Right renal pelvis (tissue), 4 donors: ENCODE measurements around the gene IMMP1L. TPM values are rescaled to one million over a fixed set of nuclear protein-coding genes. Genes with fewer than 3 reads are reported as not detected.

Experiments
- DNase-seq, 4 donors: peaks; one replicate each; pipeline ENCODE4 v3.0.0-alpha.2; 2013; ENCODE audit warnings: low read depth in 4 of 4, low spot score in 3 of 4, missing footprints in 1 of 4
- polyA plus RNA-seq, 4 donors: library from polyadenylated mRNA; unstranded; fragments of 120-200 nt; gene quantifications; one replicate each; pipeline ENCODE4 v1.2.1, GENCODE V29; 2013; ENCODE audit not compliant: insufficient read length in 4 of 4

IMMP1L gene
- polyA plus RNA-seq, 4 donors: 46.7 to 53.1 (median 49.3) TPM

DNA sequence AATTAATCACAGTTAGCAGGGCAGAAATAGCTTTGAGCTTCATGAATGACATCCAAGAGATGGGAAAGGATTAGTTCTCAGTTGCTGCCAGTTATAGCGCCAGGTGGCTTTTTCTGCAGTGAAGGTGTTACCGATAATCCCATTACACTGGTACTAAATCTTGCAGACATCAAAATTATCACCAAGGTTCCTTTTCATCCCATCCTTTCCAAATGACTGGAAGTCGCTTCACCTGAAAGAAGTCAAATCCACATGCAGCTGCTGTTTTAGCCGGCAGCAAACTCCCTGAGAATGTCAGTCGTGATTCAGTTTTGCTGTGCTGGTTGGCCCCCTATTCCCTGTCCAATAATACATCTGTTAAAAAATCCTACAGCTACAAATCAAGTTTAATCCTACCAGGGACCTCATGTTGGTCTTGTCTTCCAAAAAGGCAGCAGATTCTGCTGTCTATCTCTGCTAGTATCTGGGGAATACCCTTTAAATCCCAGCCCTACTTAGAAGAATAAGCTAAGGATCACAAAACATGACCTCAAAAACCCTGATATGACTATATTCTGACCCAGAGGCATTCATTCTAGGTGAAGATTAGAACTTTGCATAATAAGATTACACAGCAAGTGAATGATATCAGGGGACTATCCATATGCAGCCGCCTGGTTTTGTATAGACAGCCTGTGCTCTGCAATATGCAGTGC is 31.7 kb downstream of the IMMP1L start:
- no peak for DNase-seq

DNA sequence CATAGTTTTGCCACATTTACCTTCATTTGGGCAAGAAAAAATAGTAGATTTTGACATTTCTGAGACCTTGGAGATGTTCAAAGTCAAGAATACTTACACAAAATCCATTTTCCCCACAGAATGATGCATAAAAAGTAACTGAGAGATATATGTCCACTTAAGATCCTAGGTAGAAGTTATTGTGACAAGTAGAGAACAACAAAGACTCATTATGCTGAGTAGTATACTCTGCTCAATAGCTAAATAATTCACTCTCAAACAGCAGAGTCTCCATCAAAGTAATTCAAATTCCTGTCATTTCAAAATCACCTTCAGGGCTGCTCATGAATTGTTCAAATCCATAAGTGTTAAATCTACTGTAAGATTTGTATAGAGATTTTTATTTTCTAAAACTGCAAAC is 35.3 kb downstream of the IMMP1L start:
- DNase-seq: no peak

- no peak for DNase-seq
Measured at GRCh38 chr11:31464436-31464835, 45.0 kb downstream of the IMMP1L start.

DNA sequence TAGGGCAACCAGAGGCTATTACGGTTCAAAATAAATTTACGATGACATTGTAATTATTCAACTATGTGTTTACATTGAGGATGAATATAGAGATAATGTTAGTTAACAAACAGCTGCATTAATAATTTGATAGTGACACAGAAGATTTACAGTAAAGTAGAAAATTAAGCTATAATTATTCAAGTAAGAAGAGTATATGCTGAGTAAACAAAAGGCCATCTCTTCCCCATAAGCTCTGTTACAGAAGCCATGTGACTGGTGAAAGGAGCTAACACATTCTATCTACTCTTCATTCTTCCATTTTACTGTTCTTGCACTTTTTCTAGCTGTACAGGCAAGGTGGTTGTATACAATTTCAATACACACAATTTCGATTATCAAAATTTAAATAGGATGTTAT is 54.2 kb downstream of the IMMP1L start:
- no peak for DNase-seq

DNA sequence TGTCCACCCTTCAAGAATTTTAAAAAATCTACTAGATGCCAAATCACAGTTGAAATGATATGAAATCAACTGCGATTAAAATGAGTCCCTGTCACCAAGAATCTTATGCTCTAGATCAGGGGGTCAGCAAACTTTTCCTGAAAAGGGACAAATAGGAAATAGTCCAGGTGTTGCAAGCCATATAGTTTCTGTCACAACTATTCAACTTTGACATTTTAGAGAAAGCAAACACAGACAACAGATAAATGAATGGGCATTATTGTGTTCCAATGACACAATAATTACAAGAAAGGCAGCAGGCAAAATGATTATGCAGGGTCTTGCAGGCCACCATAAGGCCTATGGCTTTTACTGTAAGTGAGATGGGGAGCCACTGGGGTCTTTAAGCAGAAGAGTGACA is 58.6 kb downstream of the IMMP1L start:
- DNase-seq: no peak

- DNase-seq: no peak
Measured at GRCh38 chr11:31449040-31449439, 60.4 kb downstream of the IMMP1L start.

- no peak for DNase-seq
Measured at GRCh38 chr11:31445621-31446020, 63.8 kb downstream of the IMMP1L start.

DNA sequence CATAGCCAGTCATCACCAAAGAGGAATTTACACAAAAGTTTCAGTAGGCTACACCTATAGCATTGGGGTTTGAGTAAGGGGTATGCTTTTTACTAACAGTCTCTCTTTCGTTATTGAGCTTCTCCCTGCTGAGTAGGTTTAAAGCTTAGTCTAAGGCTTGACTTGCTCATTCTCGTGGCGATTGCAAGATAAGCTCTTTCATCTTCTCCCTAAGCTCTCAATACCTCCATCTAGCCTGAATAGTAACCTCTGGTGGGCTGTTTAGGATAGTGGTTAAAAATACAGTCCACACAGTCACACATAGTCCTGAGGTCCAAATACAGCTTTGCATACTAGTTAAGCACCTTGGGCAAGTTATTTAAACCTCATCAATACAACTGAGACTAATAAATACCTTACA is 65.6 kb downstream of the IMMP1L start:
- DNase-seq: no peak

DNA sequence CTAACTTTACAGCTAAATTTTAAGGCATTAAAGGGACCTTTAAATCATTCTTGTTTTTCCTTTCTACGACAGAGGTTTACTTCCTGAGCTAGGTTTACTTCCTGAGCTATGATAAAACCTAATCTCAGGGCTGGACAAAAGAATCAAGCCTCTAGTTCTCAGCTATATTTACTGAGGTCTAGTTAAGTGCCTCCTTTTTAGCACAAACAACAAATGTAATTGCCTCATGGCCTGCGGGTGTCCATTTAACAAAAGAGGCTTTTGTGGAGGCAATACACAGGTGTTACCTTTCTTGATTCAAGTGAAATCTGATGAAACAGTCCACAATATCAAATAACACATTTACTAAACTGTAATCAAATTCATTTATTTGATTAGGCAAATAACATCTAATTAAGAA is 67.3 kb downstream of the IMMP1L start:
- no peak for DNase-seq

DNA sequence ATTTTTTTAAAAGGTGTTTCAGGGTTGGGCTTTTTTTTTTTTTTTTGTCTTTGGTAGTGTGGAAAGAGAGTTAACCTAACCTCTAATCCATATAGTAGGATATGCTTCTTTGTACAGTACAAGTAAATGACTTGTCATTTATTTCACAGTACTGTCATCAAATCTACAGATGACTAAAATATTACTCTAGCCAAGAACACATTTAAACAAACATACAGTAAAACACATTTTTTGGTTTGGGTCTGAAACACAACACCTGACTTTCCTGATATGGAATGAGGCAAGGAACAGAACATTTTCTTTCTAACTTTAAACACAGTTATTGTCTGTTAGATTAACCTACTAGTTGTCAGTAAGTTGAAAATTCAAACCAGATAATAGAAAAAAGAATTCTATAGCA is 68.1 kb downstream of the IMMP1L start:
- no peak for DNase-seq

DNA sequence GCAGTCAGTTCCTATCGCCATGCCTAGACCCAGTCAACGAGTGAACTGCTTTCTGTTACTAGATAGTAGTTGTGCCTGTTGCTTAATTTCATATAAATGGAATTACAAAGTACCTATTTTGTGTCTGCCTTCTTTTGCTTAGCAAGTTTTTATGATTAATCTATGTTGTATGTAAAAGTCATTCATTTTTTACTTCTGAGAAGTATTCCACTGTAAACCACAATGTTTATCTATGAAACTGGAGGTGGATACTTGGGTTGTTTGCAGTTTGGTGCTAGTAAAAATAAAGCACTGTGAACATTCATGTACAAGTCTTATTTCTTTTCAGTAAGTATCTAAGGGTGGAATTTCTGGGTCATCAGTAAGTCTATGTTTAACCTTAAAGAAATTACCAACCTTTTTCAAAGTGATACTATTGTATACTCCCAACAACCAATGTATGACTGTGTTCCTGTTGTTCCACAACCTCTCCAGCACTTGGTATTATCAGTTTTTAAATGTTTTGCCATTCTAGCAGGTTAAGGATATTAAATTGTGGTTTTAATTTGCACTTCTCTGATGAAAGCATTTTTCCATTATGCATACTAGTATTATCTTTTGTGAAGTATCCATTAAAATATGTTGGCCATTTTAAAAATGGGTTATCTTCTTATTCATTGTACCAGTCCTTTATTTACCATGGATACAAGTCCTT is 71.5 kb downstream of the IMMP1L start:
- DNase-seq: no peak

GRCh38 chr11:31433851-31434250 is 75.6 kb downstream of the IMMP1L start:
- no peak for DNase-seq

GRCh38 chr11:31424652-31425051 is 84.8 kb downstream of the IMMP1L start:
- no peak for DNase-seq

- no peak for DNase-seq
Measured at GRCh38 chr11:31422703-31423102, 86.7 kb downstream of the IMMP1L start.

- no peak for DNase-seq
Measured at GRCh38 chr11:31421820-31422219, 87.6 kb downstream of the IMMP1L start.

DNA sequence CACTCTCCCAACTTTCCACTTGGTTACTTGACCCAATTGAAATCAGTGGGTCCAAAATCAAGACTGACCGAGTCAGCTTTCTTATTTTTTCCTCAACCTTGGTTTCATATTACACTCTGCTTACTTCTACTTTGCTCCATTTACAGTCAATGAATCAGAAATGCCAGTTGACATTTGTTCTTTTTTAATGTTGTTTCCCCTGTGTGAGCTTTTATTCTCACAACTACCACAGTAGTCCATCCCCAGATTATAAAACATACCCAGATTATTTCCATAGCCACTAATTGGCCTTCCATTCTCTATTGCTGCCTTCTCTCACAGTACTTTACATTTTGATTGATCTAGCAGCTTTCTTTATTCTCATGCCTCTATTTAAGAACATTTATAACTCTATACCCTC is 89.8 kb downstream of the IMMP1L start:
- DNase-seq: no peak

- DNase-seq: no peak
Measured at GRCh38 chr11:31419138-31419537, 90.3 kb downstream of the IMMP1L start.

- no peak for DNase-seq
Measured at GRCh38 chr11:31417816-31418215, 91.6 kb downstream of the IMMP1L start.

- no peak for DNase-seq
Measured at GRCh38 chr11:31417357-31417756, 92.1 kb downstream of the IMMP1L start.

- no peak for DNase-seq
Measured at GRCh38 chr11:31415435-31415834, 94.0 kb downstream of the IMMP1L start.

DNA sequence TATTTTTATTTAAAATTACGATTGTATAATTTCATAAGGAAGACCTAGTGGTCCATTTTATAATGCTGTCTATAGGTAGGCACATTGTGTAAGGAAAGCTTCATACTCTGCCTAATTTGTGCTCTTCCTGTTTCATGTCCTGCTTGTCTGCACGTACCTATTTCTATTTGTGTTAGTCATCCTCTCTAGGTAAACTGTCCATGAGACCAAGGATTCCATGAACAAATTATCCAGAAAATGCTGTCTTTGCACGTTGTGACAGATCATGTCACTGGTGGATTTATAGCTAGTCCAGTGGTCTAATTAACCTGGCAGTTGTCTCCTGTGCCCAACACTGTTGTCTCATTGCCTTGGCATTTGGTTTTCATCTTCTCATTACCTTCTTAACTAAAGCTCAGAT is 95.1 kb downstream of the IMMP1L start:
- no peak for DNase-seq

- DNase-seq: no peak
Measured at GRCh38 chr11:31412946-31413345, 96.5 kb downstream of the IMMP1L start.
